Left cardiac atrium (tissue), 4 donors: ENCODE measurements around the gene THAP6. TPM values are rescaled to one million over a fixed set of nuclear protein-coding genes. Genes with fewer than 3 reads are reported as not detected.
"Not testable (repeated sequence)": the region's sequence is repeated elsewhere in the genome, so short reads cannot be mapped to it uniquely, and the experiment has no call there.

Experiments used
- ATAC-seq, 2 donors: fragments of 200-7000 bp; cut with Tn5 transposase; one replicate each; pipeline ENCODE4 v1.9.1; 2020; ENCODE audit warnings: mild to moderate bottlenecking in 2 of 2, moderate library complexity in 2 of 2
- DNase-seq: peaks from one replicate; pipeline ENCODE4 v3.0.0-alpha.2; 2020
- intact Hi-C, 2 donors: fragments of 100-400 bp; cut with DNase I; formaldehyde crosslinking; loops; one replicate each; pipeline versions ENCODE4 v1.14.1 to v1.15.1; 2022 to 2023
- long read RNA-seq: library from polyadenylated mRNA; unstranded; transcript quantifications from one replicate; pipeline ENCODE4 v2.0.0, GENCODE V29; 2021
- total RNA-seq, 2 donors: library from RNA; stranded (reverse); fragmentation: NEBNext Ultra II Directional; extraction: Animal tissue kit (Norgen Biotek cat#: 25700); gene quantifications; one replicate each; pipeline ENCODE4 v1.2.1, GENCODE V29; 2021
- donor health status: DM: no; HTN: yes; CAD: no.
- donor health status: DM: no; HTN: yes; CAD: no; lungs with severe emphysema.
- donor health status: DM: yes; HTN: yes; CAD: no.
- donor health status: Dilated cardiomyopathy.

The THAP6 gene
- total RNA-seq = 10 to 100 TPM; 16.2 to 20.3 TPM
- long read RNA-seq, transcript THAP6-201 (5 exons, 3,549 nt) = major isoform, 5 of 15 reads
- long read RNA-seq, partial matches to known transcripts = 0 of 15 reads
- long read RNA-seq, other reads (novel, unspliced or antisense) = 5 of 15 reads

GRCh38 chr4:75514131-75514948 lies at the start of gene THAP6, which contains the start of gene RCHY1:
TSS of gene THAP6 (plus strand) at chr4:75514473. CDS start at chr4:75515453, 980 bp downstream.
TSS of gene RCHY1 (minus strand) at chr4:75514403. CDS start at chr4:75514286, 117 bp downstream.
- ATAC-seq = peak; percentile 98 to 99
- peak; percentile 97 for DNase-seq
- intact Hi-C loops = no loop called here

GRCh38 chr4:75469896-75470295 lies 44.4 kb upstream of the THAP6 start:
- DNase-seq (no peak), ATAC-seq (no peak)
- intact Hi-C loops = loop anchor here in 1 of 2 donors (10.0 kb wide), 1 partner anchor 545 kb away; no protein-coding TSS in a partner anchor

GRCh38 chr4:75470738-75471137 lies 43.5 kb upstream of the THAP6 start:
- ATAC-seq = no peak
- intact Hi-C loops = loop anchor here in 1 of 2 donors (10.0 kb wide), 1 partner anchor 546 kb away; no protein-coding TSS in a partner anchor
- no peak for DNase-seq

GRCh38 chr4:75477201-75477600 lies 37.1 kb upstream of the THAP6 start:
- intact Hi-C loops = loop anchor here in 1 of 2 donors (10.0 kb wide), 1 partner anchor 552 kb away; no protein-coding TSS in a partner anchor
- no peak for DNase-seq
- ATAC-seq = no peak

GRCh38 chr4:75484190-75484589 lies 30.1 kb upstream of the THAP6 start:
- intact Hi-C loops = loop anchor here in 1 of 2 donors (10.0 kb wide), 1 partner anchor 609 kb away; no protein-coding TSS in a partner anchor
- ATAC-seq (no peak), DNase-seq (no peak)

GRCh38 chr4:75490155-75490554 lies 24.1 kb upstream of the THAP6 start:
- intact Hi-C loops = no loop called here
- ATAC-seq (no peak), DNase-seq (no peak)

- DNase-seq (no peak), ATAC-seq (peak; percentile 70 to 88)
- intact Hi-C loops = no loop called here
These were observed 19.7 kb upstream of the THAP6 start for GRCh38 chr4:75494563-75494962.

- intact Hi-C loops = no loop called here
- no peak for ATAC-seq
- DNase-seq = no peak
These were observed 18.8 kb upstream of the THAP6 start for GRCh38 chr4:75495476-75495875.

GRCh38 chr4:75496406-75496805 lies 17.9 kb upstream of the THAP6 start:
- ATAC-seq (no peak), DNase-seq (no peak)
- intact Hi-C loops = no loop called here

GRCh38 chr4:75497133-75497532 lies 17.1 kb upstream of the THAP6 start:
- no peak for DNase-seq
- ATAC-seq = no peak
- intact Hi-C loops = no loop called here

- intact Hi-C loops = no loop called here
- ATAC-seq (no peak), DNase-seq (no peak)
These were observed 16.2 kb upstream of the THAP6 start for GRCh38 chr4:75498041-75498440.

- DNase-seq = no peak
- intact Hi-C loops = no loop called here
These were observed 14.4 kb upstream of the THAP6 start for GRCh38 chr4:75499900-75500299.

GRCh38 chr4:75502671-75503070 lies 11.6 kb upstream of the THAP6 start:
- intact Hi-C loops = no loop called here
- ATAC-seq (no peak), DNase-seq (no peak)

More at GRCh38 chr4:75499900-75500299, 14.4 kb upstream of the THAP6 start:
- no peak for ATAC-seq

GRCh38 chr4:75505630-75506029 lies 8.6 kb upstream of the THAP6 start:
- DNase-seq (no peak), ATAC-seq (no peak)
- intact Hi-C loops = no loop called here

GRCh38 chr4:75509592-75509991 lies 4.7 kb upstream of the THAP6 start:
- ATAC-seq, DNase-seq, intact Hi-C loops: not testable (repeated sequence)

- no peak for DNase-seq
- ATAC-seq = no peak
- intact Hi-C loops = no loop called here
These were observed 2.4 kb upstream of the THAP6 start for GRCh38 chr4:75511841-75512240.

GRCh38 chr4:75512386-75513211 lies 1.7 kb upstream of the THAP6 start:
- intact Hi-C loops = no loop called here
- ATAC-seq (no peak), DNase-seq (no peak)

GRCh38 chr4:75513526-75514130 lies 645 bp upstream of the THAP6 start:
- intact Hi-C loops = no loop called here
- peak; percentile 19 for DNase-seq
- ATAC-seq = peak in 1 of 2 donors; percentile 13

GRCh38 chr4:75514949-75515612 lies 808 bp downstream of the THAP6 start:
- DNase-seq = no peak
- ATAC-seq = peak in 1 of 2 donors; percentile 2
- intact Hi-C loops = no loop called here
